NCI-H748 treated with DMSO at 0.1 percent for 48 hours (cell line): ENCODE measurements around the gene POLR2L.

Experiments used
- DNase-seq: peaks from one replicate; lab custom pipeline; 2025; lab: John Stamatoyannopoulos, UW

POLR2L gene

GRCh38 chr11:794013-794765 is 48.1 kb downstream of the POLR2L start:
- DNase-seq = no peak

DNA sequence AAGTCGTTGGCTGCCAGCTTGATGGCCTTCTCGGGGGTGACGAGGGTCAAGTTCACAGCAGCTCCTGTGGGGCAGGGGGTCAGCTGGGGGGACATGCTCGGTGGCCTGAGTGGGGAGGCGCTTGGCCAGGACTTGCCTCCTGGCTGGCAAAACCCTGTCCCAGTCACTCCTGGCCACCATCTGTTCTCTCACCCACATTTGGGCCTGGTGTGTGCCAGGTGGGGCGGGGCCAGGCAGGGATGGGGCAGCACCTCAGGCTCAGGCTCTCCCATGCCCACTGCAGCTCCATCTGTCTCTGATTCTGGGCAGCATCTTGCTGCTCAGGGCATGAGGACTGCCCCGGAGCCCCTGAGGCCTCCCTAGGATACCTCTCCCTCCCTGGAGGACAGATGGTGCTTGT is 48.8 kb downstream of the POLR2L start:
- DNase-seq = no peak

- peak; percentile 7 for DNase-seq
Observed at GRCh38 chr11:792873-793272, 49.5 kb downstream of the POLR2L start.

GRCh38 chr11:792535-792821 is 49.9 kb downstream of the POLR2L start:
- DNase-seq = no peak

DNA sequence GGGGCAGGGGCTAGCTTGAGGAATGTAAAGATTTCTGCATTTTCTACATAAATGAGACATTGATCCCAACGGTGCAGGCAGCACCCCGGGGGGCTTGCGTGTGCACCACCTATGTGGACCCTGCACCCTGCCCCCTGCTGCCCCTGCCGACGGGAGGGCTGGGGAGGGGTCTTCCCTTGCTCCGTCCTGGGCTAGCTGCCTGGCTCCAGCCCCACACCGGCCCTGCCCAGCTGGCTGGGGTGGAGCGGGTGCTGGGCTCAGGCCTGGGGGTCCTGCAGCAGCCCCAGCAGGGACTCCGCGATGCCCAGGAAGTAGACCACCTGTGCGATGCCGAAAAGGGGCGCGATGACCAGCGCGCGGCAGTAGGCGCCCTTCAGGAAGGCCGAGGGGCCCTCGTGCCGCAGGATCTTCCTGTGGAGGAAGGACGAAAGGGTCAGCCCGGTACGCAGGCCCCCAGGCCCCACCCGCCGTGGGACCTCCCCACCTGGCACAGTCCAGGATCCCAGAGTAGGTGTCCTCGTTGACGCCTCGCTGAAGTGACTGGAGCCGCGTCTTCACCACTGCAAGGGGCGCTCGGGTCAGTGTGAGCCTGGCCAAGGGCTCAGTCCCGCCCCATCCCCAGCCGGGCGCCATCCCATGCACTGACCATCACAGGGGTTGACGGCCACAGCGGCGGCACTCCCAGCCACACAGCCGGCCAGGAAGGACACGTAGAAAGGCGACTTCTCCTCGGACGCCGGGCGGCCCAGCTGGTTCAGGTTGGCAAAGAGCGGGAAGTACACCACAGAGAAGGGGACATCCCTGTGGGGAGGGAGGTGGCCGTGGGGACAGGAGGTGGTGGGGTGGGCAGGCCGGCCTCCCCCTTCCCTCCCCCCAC is 50.4 kb downstream of the POLR2L start:
- no peak for DNase-seq

GRCh38 chr11:790721-791564 is 51.4 kb downstream of the POLR2L start:
- DNase-seq = peak; percentile 17

- DNase-seq = peak; percentile 57
Observed at GRCh38 chr11:789943-790342, 52.4 kb downstream of the POLR2L start, which contains the start of gene CEND1. Gene CEND1, minus strand, starts transcription at chr11:790090. Its CDS starts 1,514 bp downstream, at chr11:788576.
